22Rv1 (cell line): ENCODE measurements around the gene APLN.

Experiments used
- ZFX ChIP-seq: fragments of 450-650 bp; IDR thresholded peaks from 2 replicates; pipeline ENCODE4 v1.6.1; 2017; ENCODE audit warnings: antibody characterized with exemption, borderline replicate concordance
- TF ChIP-seq, protein P1 (sequence below): fragments of 450-650 bp; IDR thresholded peaks from 2 replicates; pipeline ENCODE4 v1.5.1; 2017; ENCODE audit warnings: mild to moderate bottlenecking

DNA sequence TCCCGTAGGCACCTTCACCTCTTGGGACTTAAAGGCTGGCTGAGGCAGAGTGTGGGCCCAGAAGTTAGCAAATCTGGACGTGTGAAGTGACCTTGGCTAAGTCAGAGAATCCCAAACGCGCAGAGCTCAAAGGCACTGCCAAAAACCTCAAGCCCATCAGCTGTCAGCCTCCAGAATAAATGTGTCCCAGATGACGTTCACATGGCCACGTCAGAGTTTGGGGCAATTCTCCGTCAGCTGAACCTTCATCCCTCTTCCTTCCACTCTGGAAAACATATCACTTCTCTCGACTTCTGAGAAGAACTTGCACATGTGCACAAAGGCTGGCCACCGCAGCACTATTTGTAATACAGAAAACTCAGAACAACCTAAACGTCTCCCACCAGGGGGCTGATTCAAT, 35.7 kb upstream of the APLN start:
- TF ChIP-seq, protein P1, sequence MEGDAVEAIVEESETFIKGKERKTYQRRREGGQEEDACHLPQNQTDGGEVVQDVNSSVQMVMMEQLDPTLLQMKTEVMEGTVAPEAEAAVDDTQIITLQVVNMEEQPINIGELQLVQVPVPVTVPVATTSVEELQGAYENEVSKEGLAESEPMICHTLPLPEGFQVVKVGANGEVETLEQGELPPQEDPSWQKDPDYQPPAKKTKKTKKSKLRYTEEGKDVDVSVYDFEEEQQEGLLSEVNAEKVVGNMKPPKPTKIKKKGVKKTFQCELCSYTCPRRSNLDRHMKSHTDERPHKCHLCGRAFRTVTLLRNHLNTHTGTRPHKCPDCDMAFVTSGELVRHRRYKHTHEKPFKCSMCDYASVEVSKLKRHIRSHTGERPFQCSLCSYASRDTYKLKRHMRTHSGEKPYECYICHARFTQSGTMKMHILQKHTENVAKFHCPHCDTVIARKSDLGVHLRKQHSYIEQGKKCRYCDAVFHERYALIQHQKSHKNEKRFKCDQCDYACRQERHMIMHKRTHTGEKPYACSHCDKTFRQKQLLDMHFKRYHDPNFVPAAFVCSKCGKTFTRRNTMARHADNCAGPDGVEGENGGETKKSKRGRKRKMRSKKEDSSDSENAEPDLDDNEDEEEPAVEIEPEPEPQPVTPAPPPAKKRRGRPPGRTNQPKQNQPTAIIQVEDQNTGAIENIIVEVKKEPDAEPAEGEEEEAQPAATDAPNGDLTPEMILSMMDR = no peak
- TF ChIP-seq ZFX = no peak
